OCI-LY7 (cell line): ENCODE data around the gene ZDHHC22. TPM values are rescaled to one million over a fixed set of nuclear protein-coding genes. Genes with fewer than 3 reads are reported as not detected.
A peak's percentile ranks its signal among the peaks of the same experiment; 100 is the strongest.

ENCODE experiments used
- BruUV-seq: library from RNA; stranded (reverse); fragments of 400-500 nt; replicated peaks from 2 replicates; lab custom pipeline; 2021; lab: Mats Ljungman, UMichigan
- CTCF ChIA-PET: fragments of 300-600 bp; sonication (Branson Sonifier 250); formaldehyde crosslinking; loops from one replicate; lab custom pipeline; 2022; ENCODE audit warnings: antibody characterized with exemption; ENCODE audit not compliant: unreplicated experiment; lab: Charles Lee
- POLR2A ChIA-PET: fragments of 300-600 bp; sonication (Branson Sonifier 250); formaldehyde crosslinking; loops from one replicate; lab custom pipeline; 2022; ENCODE audit warnings: antibody characterized with exemption; lab: Charles Lee
- DNase-seq: peaks from one replicate; pipeline ENCODE4 v3.0.0-alpha.2; 2015; ENCODE audit warnings: low spot score
- H2AFZ ChIP-seq: fragments of 200-600 bp; sonication (generic), shearing (Covaris generic); 2 replicates; pipeline ENCODE4 v1.6.1; 2014; ENCODE audit warnings: mild to moderate bottlenecking, antibody characterized with exemption, low read length, moderate library complexity
- H3K27ac ChIP-seq: fragments of 200-600 bp; sonication (generic); 2 replicates; pipeline ENCODE4 v1.5.1; 2014; ENCODE audit warnings: mixed run types, low read depth, mild to moderate bottlenecking, moderate library complexity, low read length, inconsistent platforms; ENCODE audit not compliant: poor library complexity, severe bottlenecking
- H3K36me3 ChIP-seq: fragments of 200-600 bp; sonication (generic); 2 replicates; pipeline ENCODE4 v1.6.1; 2014; ENCODE audit warnings: mild to moderate bottlenecking, antibody characterized with exemption, low read length, moderate library complexity, mixed read lengths; ENCODE audit not compliant: insufficient read depth
- H3K4me1 ChIP-seq: fragments of 200-600 bp; sonication (generic); 2 replicates; pipeline ENCODE4 v1.5.1; 2014; ENCODE audit warnings: mild to moderate bottlenecking, low read length; ENCODE audit not compliant: insufficient read depth, poor library complexity, severe bottlenecking
- H3K4me2 ChIP-seq: fragments of 200-600 bp; sonication (generic); 2 replicates; pipeline ENCODE4 v1.6.1; 2014; ENCODE audit warnings: mild to moderate bottlenecking, low read length
- H3K4me3 ChIP-seq: fragments of 200-600 bp; sonication (generic); 2 replicates; pipeline ENCODE4 v1.5.1; 2014; ENCODE audit warnings: mild to moderate bottlenecking, low read depth, low read length; ENCODE audit not compliant: poor library complexity, severe bottlenecking
- H3K79me2 ChIP-seq: fragments of 200-600 bp; sonication (generic); 2 replicates; pipeline ENCODE4 v1.6.1; 2016; ENCODE audit warnings: low read depth, mild to moderate bottlenecking, low read length, moderate library complexity, mixed read lengths; ENCODE audit not compliant: insufficient read depth
- H3K9me2 ChIP-seq: fragments of 200-600 bp; sonication (generic); 2 replicates; pipeline ENCODE4 v1.6.1; 2016; ENCODE audit warnings: mild to moderate bottlenecking, low read length, mixed read lengths; ENCODE audit not compliant: insufficient read depth
- H3K9me3 ChIP-seq: fragments of 200-600 bp; sonication (generic); 2 replicates; pipeline ENCODE4 v1.6.1; 2014; ENCODE audit warnings: mild to moderate bottlenecking, mixed run types, low read length, mixed read lengths
- H4K20me1 ChIP-seq: fragments of 200-600 bp; sonication (generic); 2 replicates; pipeline ENCODE4 v1.6.1; 2014; ENCODE audit warnings: mild to moderate bottlenecking, antibody characterized with exemption, low read length, moderate library complexity, mixed read lengths; ENCODE audit not compliant: insufficient read depth
- CTCF ChIP-seq: fragments of 200-600 bp; sonication (generic); conservative IDR thresholded peaks from 2 replicates; pipeline ENCODE4 v1.5.1; 2014; ENCODE audit warnings: mild to moderate bottlenecking, antibody characterized with exemption, low read length, moderate library complexity, mixed read lengths
- EZH2phosphoT487 ChIP-seq: fragments of 200-600 bp; sonication (generic); IDR thresholded peaks from 2 replicates; pipeline ENCODE4 v1.6.1; 2018; ENCODE audit warnings: low read depth, borderline replicate concordance, mild to moderate bottlenecking, mixed run types, antibody characterized with exemption, low read length, moderate library complexity, mixed read lengths
- intact Hi-C: fragments of 100-400 bp; cut with micrococcal nuclease; formaldehyde crosslinking; loops from one replicate; pipeline ENCODE4 v1.10.0; 2022; ENCODE audit not compliant: unreplicated experiment
- total RNA-seq, 2 experiments: library from RNA; depleted of rRNA in 1 of 2; stranded (reverse); fragments of >200 nt in 1 of 2; shearing (Covaris generic) in 1 of 2; gene quantifications; 2 replicates each; pipeline ENCODE4 v1.2.3, GENCODE V29; 2014 to 2022

The ZDHHC22 gene
- total RNA-seq, 2 experiments from 2014 or later: not detected

GRCh38 chr14:77097006-77097699 lies 44.4 kb downstream of the ZDHHC22 start:
- intact Hi-C loops: loop anchor here (5.0 to 10.0 kb wide), 2 partner anchors 55 to 372 kb away; no protein-coding TSS in a partner anchor
- BruUV-seq: TSS peak; percentile 94
- Histone ChIP-seq H3K4me2 (peak overlapping the region; percentile 100), H4K20me1 (no peaks in the 10 kb centered on the region), H3K79me2 (peaks cover 45% of the 10 kb centered on the region; the same call in 1 of the 2 replicates), H3K4me3 (peak overlapping the region; percentile 82), H3K36me3 (no peaks in the 10 kb centered on the region; the same call in 1 of the 2 replicates), H3K9me2 (no peaks in the 10 kb centered on the region), H3K9me3 (no peaks in the 10 kb centered on the region), H2AFZ (peak overlapping the region; percentile 41; the same call in 1 of the 2 replicates), H3K27ac (peak overlapping the region; percentile 76), H3K4me1 (peaks cover 45% of the 10 kb centered on the region)
- ChIA-PET POLR2A (interaction anchor here (0.8 to 3.1 kb wide), 4 partner anchors 17 to 221 kb away, joined by 3 to 14 read pairs (median 3); no protein-coding TSS in a partner anchor), CTCF (interaction anchor here (1.0 kb wide), 1 partner anchor 26 kb away, joined by 5 read pairs; no protein-coding TSS in a partner anchor)
- TF ChIP-seq CTCF: no peak
- TF ChIP-seq EZH2phosphoT487: no peak
- DNase-seq: no peak

GRCh38 chr14:77094672-77095284 lies 46.8 kb downstream of the ZDHHC22 start:
- H3K4me3 ChIP-seq: no peak overlapping the region
- peak; percentile 79 for DNase-seq
- ChIA-PET CTCF (interaction anchor here (0.8 kb wide), 1 partner anchor 9 kb away, joined by 3 read pairs; no protein-coding TSS in a partner anchor), POLR2A (interaction anchor here (0.6 to 3.1 kb wide), 4 partner anchors 28 to 369 kb away, joined by 3 to 14 read pairs (median 3); no protein-coding TSS in a partner anchor)
- peaks cover 23% of the 10 kb centered on the region; the same call in 1 of the 2 replicates for H3K79me2 ChIP-seq
- no peaks in the 10 kb centered on the region; the same call in 1 of the 2 replicates for H3K36me3 ChIP-seq
- H4K20me1 ChIP-seq: no peaks in the 10 kb centered on the region
- intact Hi-C loops: loop anchor here (5.0 to 10.0 kb wide), 2 partner anchors 58 to 370 kb away; no protein-coding TSS in a partner anchor
- no TSS peak for BruUV-seq
- TF ChIP-seq CTCF: peak; percentile 96
- no peak for TF ChIP-seq EZH2phosphoT487
- H3K4me2 ChIP-seq: no peak overlapping the region
- no peak overlapping the region for H2AFZ ChIP-seq
- no peak overlapping the region for H3K27ac ChIP-seq
- peaks cover 14% of the 10 kb centered on the region for H3K9me3 ChIP-seq
- H3K4me1 ChIP-seq: peaks cover 21% of the 10 kb centered on the region
- no peaks in the 10 kb centered on the region for H3K9me2 ChIP-seq
